Activated naive CD4-positive, alpha-beta T cell treated with anti-CD3 and anti-CD28 coated beads for 36 hours (primary cell): ENCODE measurements around the gene OTOG. TPM values are rescaled to one million over a fixed set of nuclear protein-coding genes. Genes with fewer than 3 reads are reported as not detected.

ENCODE experiments used
- CTCF ChIA-PET: fragments of 350-600 bp; sonication (Branson Sonifier 250); formaldehyde crosslinking; loops from one replicate; lab custom pipeline; 2021; ENCODE audit warnings: antibody characterized with exemption; lab: Charles Lee
- DNase-seq: peaks from one replicate; pipeline ENCODE4 v3.0.0-alpha.2; 2020
- H3K27ac Mint-ChIP-seq: one replicate; pipeline ENCODE4 v1.8.0; 2021; ENCODE audit warnings: mild to moderate bottlenecking, mixed read lengths
- H3K27me3 Mint-ChIP-seq: one replicate; pipeline ENCODE4 v1.8.0; 2021; ENCODE audit warnings: low read depth, mixed read lengths
- H3K36me3 Mint-ChIP-seq: one replicate; pipeline ENCODE4 v1.8.0; 2021; ENCODE audit warnings: low read depth, mixed read lengths
- H3K4me1 Mint-ChIP-seq: one replicate; pipeline ENCODE4 v1.8.0; 2021; ENCODE audit warnings: low read depth, mixed read lengths
- H3K4me3 Mint-ChIP-seq: one replicate; pipeline ENCODE4 v1.8.0; 2021; ENCODE audit warnings: mild to moderate bottlenecking, moderate library complexity, mixed read lengths
- H3K9me3 Mint-ChIP-seq: one replicate; pipeline ENCODE4 v1.8.0; 2021; ENCODE audit warnings: mixed read lengths
- intact Hi-C: fragments of 100-400 bp; cut with micrococcal nuclease; formaldehyde crosslinking; loops from one replicate; pipeline ENCODE4 v1.15.1; 2023
- total RNA-seq, 2 experiments: library from RNA; stranded (reverse); gene quantifications; one replicate each; pipeline ENCODE4 v1.2.3, GENCODE V29; 2021

The OTOG gene
- total RNA-seq, 2 experiments from 2014 or later: not detected

DNA sequence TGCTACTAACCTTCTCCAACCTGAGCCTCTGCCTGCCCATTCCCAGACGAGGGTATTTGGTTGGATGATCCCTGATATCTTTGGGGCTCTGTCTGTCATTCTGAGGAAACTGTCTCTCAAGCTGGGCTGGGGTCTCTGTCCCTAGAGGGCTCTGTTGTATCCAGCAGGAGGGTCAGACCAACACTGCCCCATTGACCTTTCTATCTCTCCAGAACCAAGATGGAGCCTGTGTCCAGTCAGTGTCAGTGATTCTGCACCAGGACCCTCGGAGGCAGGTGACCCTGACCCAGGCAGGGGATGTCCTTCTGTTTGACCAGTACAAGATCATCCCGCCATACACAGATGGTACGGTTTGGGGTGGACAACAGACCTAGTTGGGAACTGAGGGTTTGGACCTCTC lies 21.9 kb downstream of the OTOG start:
- CTCF ChIA-PET: interaction anchor here (0.5 kb wide), 1 partner anchor 1199 kb away, joined by 3 read pairs; no protein-coding TSS in a partner anchor
- no peaks in the 10 kb centered on the region for H3K9me3 Mint-ChIP-seq
- H3K4me3 Mint-ChIP-seq: no peak overlapping the region
- DNase-seq: no peak
- H3K36me3 Mint-ChIP-seq: no peaks in the 10 kb centered on the region
- intact Hi-C loops: no loop called here
- no peak overlapping the region for H3K27ac Mint-ChIP-seq
- H3K27me3 Mint-ChIP-seq: no peaks in the 10 kb centered on the region
- H3K4me1 Mint-ChIP-seq: peaks cover 5% of the 10 kb centered on the region

DNA sequence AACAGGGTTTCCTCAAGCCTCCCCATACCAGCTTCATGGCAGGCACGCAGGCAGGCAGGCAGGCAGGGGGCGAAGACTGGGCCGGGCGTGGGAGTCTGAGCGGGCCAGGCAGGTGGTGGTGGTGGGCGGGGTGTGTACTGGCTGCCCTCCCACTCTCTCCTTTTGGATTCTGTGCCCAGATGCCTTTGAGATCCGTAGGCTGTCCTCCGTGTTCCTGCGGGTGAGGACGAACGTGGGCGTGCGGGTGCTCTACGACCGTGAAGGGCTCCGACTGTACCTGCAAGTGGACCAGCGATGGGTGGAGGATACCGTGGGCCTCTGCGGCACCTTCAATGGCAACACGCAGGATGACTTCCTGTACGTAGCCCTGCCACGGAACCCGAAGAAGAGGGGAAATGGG lies 23.0 kb downstream of the OTOG start:
- CTCF ChIA-PET: interaction anchor here (0.6 kb wide), 1 partner anchor 50 kb away, joined by 3 read pairs; no protein-coding TSS in a partner anchor
- Mint-ChIP-seq H3K4me1 (peaks cover 5% of the 10 kb centered on the region), H3K36me3 (no peaks in the 10 kb centered on the region), H3K27ac (no peak overlapping the region), H3K9me3 (no peaks in the 10 kb centered on the region), H3K4me3 (no peak overlapping the region), H3K27me3 (no peaks in the 10 kb centered on the region)
- DNase-seq: no peak
- intact Hi-C loops: no loop called here

DNA sequence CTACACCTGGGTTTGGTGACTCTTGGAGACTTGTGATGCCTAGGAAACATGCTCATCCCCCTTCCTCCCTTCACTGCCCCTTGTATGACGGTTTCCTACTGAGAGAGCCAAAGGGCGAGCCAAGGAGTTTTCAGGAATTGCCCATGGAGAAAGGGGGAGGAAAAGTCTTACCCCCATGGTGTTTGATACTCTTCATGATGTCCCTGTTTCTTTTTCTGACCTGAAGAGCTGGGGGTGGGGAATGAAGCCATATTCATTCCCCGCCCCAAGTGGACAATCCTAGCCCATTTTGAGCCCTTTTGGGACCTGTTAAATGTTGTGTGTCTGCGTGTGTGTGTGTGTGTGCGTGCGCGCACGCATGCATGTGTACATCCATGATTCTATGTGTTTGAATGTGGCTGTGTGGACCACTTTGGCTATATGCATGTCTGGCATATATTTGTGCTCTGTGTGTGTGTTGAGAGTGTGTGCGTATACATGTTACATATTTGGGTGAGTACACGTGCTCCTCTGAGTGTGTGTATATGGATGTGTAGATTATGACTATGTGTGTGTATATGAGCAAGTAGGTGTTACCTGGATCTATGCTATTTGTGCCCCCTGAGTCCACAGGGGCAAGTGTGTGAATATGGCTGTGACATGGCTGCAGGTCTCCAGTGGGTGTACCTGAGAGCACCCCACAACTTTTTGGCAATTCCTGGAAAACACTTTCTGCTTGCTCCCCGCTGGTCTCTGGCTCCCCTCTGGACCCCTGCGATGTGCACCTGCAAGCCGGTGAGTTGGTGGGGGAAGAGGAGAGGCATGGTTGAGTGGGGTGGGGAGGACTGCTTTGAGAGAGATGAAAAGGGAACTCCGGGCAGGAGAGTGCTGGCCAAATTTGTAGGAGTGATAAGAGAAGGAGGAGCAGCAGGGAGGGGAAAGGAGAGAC lies 24.6 kb downstream of the OTOG start:
- intact Hi-C loops: no loop called here
- H3K9me3 Mint-ChIP-seq: no peaks in the 10 kb centered on the region
- H3K4me3 Mint-ChIP-seq: no peak overlapping the region
- CTCF ChIA-PET: interaction anchor here (0.7 kb wide), 1 partner anchor 40 kb away, joined by 3 read pairs; no protein-coding TSS in a partner anchor
- no peaks in the 10 kb centered on the region for H3K36me3 Mint-ChIP-seq
- H3K27ac Mint-ChIP-seq: no peak overlapping the region
- DNase-seq: no peak
- no peaks in the 10 kb centered on the region for H3K27me3 Mint-ChIP-seq
- peaks cover 5% of the 10 kb centered on the region for H3K4me1 Mint-ChIP-seq

DNA sequence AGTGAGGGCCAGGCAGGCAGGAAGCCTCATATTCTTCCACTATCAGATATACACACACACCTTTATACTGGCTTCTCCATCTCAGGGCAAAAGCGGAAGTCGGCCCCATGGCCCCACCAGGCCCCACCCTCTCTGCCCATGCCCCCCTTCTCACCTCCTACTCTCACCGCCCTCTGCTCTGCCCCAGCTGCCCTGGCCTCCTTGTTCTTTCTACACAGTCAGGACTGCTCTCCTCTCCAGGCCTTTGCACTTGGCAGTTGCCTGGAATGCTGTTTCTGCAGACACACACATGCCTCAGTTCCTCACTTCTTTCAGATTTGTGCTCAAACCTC lies 25.3 kb downstream of the OTOG start:
- Mint-ChIP-seq H3K36me3 (no peaks in the 10 kb centered on the region), H3K4me1 (peaks cover 5% of the 10 kb centered on the region), H3K27me3 (no peaks in the 10 kb centered on the region), H3K9me3 (no peaks in the 10 kb centered on the region), H3K27ac (no peak overlapping the region), H3K4me3 (no peak overlapping the region)
- intact Hi-C loops: no loop called here
- CTCF ChIA-PET: interaction anchor here (0.9 kb wide), 1 partner anchor 24 kb away, joined by 3 read pairs; no protein-coding TSS in a partner anchor
- no peak for DNase-seq

DNA sequence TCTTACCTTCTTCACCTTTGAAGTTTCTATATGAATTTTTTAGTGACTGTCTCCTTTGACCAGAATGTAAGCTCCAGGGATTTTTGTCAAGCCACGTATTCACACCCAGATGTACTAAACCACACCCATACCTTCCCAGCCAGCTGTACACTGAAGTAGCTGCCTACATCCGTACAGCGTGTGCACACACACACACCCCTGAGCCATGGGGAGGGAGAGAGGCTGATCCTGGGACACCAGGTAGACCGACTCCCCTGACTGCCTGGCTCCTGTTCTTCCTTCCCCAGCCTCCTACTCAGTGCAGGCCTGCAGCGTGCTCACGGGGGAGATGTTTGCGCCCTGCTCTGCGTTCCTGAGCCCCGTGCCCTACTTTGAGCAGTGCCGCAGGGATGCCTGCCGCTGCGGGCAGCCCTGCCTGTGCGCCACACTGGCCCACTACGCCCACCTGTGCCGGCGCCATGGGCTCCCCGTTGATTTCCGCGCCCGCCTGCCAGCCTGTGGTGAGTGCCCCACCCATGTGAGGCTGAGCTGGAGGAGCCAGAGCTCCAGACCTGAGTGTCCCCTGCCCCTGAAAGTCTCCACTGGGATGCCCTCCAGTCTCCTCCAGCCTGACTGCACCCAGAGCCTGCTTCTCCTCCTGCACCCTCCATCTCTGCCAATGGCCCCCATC lies 25.9 kb downstream of the OTOG start:
- CTCF ChIA-PET: interaction anchor here (0.9 kb wide), 1 partner anchor 23 kb away, joined by 3 read pairs; no protein-coding TSS in a partner anchor

DNA sequence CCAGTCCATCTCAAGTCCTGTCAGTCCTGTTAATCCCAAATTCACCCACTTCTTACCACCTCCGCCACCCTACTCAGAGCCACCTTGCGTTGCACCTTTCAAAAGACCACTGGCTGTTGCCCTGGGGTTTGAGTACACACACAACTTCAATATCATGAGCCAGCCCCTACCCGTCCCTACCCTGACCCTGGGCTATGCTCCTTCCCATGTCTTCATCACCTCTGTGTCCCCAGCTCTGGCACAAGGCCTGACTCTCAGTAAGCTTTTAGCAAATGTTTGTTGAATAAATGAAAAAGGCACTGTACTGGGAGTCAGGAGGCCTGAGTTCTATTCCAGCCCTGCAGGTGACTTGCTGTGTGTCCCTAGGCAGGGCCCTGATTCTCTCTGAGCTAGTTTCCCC lies 26.5 kb downstream of the OTOG start:
- CTCF ChIA-PET: interaction anchor here (0.7 kb wide), 1 partner anchor 184 kb away, joined by 3 read pairs; no protein-coding TSS in a partner anchor
- intact Hi-C loops: no loop called here
- DNase-seq: no peak
- Mint-ChIP-seq H3K4me1 (peaks cover 5% of the 10 kb centered on the region), H3K27ac (no peak overlapping the region), H3K9me3 (no peaks in the 10 kb centered on the region), H3K36me3 (no peaks in the 10 kb centered on the region), H3K4me3 (no peak overlapping the region), H3K27me3 (no peaks in the 10 kb centered on the region)

More for the DNA sequence above, 25.9 kb downstream of the OTOG start:
- intact Hi-C loops: no loop called here
- H3K27ac Mint-ChIP-seq: no peak overlapping the region
- no peaks in the 10 kb centered on the region for H3K36me3 Mint-ChIP-seq
- DNase-seq: no peak
- H3K9me3 Mint-ChIP-seq: no peaks in the 10 kb centered on the region
- no peaks in the 10 kb centered on the region for H3K27me3 Mint-ChIP-seq
- H3K4me3 Mint-ChIP-seq: no peak overlapping the region
- peaks cover 5% of the 10 kb centered on the region for H3K4me1 Mint-ChIP-seq

DNA sequence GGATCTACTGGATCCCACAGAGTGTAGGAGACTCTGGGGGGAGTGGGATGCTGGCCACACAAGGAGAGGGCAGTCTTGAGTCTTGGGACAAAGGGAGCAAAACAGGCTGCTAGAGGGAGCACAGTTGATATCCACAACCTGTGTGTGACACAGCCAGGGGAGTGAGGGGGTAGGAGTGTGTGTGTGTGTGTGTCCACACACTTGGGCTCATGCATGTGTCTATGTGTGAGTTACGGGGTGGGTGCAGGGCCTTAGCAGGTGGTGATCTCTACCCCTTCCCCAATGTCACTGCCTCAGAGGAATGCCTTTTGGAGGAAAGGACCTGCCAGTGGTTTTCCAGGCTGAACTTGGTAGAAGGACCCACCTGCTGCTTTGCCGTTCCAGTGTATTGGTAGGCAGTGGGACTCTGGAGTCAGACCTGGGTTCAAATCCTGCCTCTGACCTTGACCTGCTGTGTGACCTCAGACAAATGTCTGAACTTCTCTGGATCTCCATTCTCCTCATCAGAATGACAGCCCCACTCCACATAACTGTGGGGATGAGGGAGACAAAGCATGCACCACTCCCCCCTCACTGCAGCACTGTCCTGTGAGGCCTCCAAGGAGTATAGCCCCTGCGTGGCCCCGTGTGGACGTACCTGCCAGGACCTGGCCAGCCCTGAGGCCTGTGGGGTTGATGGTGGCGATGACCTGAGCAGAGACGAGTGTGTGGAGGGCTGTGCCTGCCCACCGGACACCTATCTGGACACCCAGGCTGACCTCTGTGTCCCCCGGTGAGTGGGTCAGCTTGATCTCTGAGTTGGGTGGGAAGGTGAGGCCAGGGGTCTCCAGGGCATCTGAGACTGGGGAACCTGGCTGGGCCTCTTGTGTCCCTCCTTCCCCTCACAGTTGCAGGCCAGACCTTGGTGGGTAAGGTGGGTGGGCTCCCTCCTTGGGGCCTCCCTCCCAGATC lies 27.4 kb downstream of the OTOG start:
- Mint-ChIP-seq H3K9me3 (no peaks in the 10 kb centered on the region), H3K36me3 (no peaks in the 10 kb centered on the region), H3K27ac (no peak overlapping the region), H3K27me3 (no peaks in the 10 kb centered on the region), H3K4me3 (no peak overlapping the region), H3K4me1 (peaks cover 5% of the 10 kb centered on the region)
- CTCF ChIA-PET: interaction anchor here (0.6 to 0.7 kb wide), 2 partner anchors 185 to 1973 kb away, joined by 3 read pairs; no protein-coding TSS in a partner anchor
- DNase-seq: no peak
- intact Hi-C loops: no loop called here

DNA sequence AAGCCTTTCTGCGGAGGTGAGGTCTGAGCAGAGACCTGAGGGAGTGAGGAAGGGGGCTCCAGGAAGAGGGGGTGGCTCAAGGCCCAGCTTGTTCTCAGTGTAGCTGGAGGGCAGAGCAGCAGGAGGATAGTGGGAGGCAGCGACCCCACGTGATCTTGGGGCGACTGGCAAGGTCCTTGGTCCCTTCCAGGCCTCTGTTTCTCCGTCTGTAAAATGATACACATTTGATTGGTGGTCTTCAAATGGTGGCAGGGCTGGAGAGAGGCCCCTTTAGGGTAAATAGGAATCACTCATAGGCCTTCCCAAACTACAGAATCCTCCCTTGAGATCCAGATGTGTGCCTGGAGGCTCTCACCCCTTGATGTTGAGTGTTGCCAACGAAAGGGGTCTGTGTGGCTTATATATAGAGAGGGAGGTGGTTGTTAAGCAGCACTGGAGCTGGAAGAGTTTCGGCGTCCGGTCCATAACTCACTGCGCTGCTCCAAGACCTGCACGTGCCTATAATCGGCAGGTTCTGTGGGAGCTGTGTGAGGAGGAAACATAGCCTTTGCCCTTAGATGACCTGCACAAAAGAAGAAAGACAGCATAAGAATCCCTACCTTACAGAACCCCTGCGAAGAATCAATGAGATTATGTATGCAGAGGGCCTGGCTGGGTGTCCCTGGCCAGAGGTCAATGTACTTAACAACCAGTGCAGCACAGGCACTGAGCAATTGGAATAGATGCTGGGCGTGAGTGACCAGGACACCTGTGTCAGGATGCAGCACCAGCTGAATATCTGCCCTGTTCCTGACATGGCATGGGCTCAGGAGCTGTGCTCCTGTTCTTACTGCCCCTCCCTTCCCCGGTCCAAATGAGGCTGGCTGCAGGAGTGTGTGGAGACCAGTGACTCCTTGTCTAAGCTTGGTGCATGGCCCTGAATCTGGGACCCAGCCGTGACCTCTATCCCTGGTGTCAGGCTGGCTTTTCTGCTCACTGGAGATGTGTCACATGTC lies 28.7 kb downstream of the OTOG start:
- no peak overlapping the region for H3K4me3 Mint-ChIP-seq
- DNase-seq: no peak
- H3K27me3 Mint-ChIP-seq: no peaks in the 10 kb centered on the region
- H3K27ac Mint-ChIP-seq: no peak overlapping the region
- no peaks in the 10 kb centered on the region for H3K9me3 Mint-ChIP-seq
- CTCF ChIA-PET: no interaction called here
- intact Hi-C loops: no loop called here
- H3K4me1 Mint-ChIP-seq: peaks cover 5% of the 10 kb centered on the region
- no peaks in the 10 kb centered on the region for H3K36me3 Mint-ChIP-seq

DNA sequence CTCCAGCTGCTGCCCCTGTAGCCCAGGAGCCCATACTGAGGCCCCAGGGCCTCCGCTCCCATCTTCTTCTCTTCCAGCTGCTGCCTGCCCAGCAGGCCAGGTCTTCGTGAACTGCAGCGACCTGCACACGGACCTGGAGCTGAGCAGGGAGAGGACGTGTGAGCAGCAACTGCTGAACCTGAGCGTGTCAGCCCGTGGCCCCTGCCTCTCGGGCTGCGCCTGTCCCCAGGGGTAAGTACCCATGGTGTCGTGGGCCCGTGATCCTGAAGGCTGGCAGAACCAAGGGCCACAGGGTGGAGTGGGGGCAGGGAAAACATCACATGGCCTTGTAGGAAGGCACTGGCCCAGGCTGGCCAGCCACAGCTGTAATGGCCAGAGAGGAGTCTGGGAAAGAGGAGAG lies 31.2 kb downstream of the OTOG start:
- Mint-ChIP-seq H3K4me3 (no peak overlapping the region), H3K27ac (no peak overlapping the region), H3K9me3 (no peaks in the 10 kb centered on the region), H3K4me1 (no peaks in the 10 kb centered on the region), H3K36me3 (no peaks in the 10 kb centered on the region), H3K27me3 (no peaks in the 10 kb centered on the region)
- intact Hi-C loops: no loop called here
- CTCF ChIA-PET: no interaction called here
- DNase-seq: no peak

DNA sequence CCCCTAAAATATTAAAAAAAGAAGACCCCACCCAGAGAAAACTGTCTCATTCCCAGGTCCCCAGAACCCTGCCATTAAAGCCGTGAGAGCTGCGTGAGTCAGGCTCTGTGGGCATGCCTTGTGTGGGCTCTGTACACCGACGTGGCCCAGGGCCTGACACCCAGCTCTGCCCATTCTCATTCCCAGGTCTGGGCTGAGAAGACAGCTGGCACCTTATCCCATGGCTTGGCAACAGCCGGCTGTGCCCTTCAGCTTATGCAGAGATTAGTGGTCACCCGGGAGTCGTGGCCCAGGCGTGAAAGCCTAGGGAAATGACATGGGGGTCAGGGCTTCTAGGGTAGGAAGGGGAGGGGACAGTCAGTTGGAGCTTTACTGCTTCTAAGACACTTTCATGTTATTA lies 31.9 kb downstream of the OTOG start:
- DNase-seq: no peak
- Mint-ChIP-seq H3K36me3 (no peaks in the 10 kb centered on the region), H3K4me3 (no peak overlapping the region), H3K27me3 (no peaks in the 10 kb centered on the region), H3K27ac (no peak overlapping the region), H3K4me1 (no peaks in the 10 kb centered on the region), H3K9me3 (no peaks in the 10 kb centered on the region)
- CTCF ChIA-PET: no interaction called here
- intact Hi-C loops: no loop called here

DNA sequence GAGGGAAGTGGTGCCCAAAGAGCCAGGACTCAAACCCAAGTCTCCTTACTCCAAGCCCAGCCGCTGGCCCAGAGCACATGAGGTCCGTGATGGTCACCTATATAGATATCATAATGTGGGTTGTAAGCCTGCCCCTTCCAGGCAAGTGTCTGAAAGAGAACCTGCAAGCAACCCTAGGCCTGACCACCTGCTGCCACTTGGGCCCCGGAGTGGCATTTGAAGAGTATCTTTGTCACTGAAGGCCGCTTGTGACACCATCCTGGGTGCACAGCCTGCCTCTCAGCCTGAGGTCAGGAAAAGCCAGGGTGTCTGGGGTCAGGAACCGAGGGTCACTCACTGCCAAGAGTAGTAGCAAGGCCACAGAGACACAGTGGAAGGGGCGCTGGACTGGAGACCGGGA lies 32.4 kb downstream of the OTOG start:
- CTCF ChIA-PET: no interaction called here
- H3K4me3 Mint-ChIP-seq: no peak overlapping the region
- H3K9me3 Mint-ChIP-seq: no peaks in the 10 kb centered on the region
- intact Hi-C loops: no loop called here
- H3K27ac Mint-ChIP-seq: no peak overlapping the region
- no peaks in the 10 kb centered on the region for H3K36me3 Mint-ChIP-seq
- H3K27me3 Mint-ChIP-seq: no peaks in the 10 kb centered on the region
- H3K4me1 Mint-ChIP-seq: no peaks in the 10 kb centered on the region
- no peak for DNase-seq
